ENCODE measurements around the gene TBC1D24.

DNA sequence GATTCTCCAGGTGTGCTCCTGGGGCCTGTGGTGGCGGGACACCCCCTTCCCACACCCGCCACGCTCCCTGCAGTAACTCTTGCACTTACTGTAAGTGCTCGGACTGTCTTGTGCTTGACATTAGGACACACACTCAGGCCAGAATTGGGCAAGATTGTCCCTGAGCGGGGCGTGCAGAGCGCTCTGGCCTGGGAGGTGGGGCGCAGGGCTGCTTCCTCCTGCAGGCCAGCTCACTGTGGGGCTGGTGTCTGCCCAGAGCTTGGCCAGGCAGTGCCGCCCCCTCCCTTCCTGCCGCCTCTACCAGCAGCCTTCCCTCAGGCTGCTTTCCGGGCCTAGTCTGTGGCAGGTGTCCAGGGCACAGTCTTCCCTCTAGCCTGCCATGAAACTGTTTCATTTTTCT is 32.7 kb downstream of the TBC1D24 start:
- TF ChIP-seq, protein P1, sequence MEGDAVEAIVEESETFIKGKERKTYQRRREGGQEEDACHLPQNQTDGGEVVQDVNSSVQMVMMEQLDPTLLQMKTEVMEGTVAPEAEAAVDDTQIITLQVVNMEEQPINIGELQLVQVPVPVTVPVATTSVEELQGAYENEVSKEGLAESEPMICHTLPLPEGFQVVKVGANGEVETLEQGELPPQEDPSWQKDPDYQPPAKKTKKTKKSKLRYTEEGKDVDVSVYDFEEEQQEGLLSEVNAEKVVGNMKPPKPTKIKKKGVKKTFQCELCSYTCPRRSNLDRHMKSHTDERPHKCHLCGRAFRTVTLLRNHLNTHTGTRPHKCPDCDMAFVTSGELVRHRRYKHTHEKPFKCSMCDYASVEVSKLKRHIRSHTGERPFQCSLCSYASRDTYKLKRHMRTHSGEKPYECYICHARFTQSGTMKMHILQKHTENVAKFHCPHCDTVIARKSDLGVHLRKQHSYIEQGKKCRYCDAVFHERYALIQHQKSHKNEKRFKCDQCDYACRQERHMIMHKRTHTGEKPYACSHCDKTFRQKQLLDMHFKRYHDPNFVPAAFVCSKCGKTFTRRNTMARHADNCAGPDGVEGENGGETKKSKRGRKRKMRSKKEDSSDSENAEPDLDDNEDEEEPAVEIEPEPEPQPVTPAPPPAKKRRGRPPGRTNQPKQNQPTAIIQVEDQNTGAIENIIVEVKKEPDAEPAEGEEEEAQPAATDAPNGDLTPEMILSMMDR (IDR thresholded peaks at IDR 0.05; ENCODE audit: low read depth, low read length), result no peak
- TF ChIP-seq POLR2A (IDR thresholded peaks at IDR 0.05; ENCODE audit: extremely low read depth, insufficient read length), result no peak
